Effector CD4-positive, alpha-beta T cell (primary cell): Measurements from ENCODE around the gene EDEM1.
"Not testable (repeated sequence)": the region's sequence is repeated elsewhere in the genome, so short reads cannot be mapped to it uniquely, and the experiment has no call there.

Experiments
- DNase-seq: peaks from one replicate; pipeline ENCODE4 v3.0.0-alpha.2; 2020
- total RNA-seq: gene quantifications from one replicate; lab custom pipeline; 2026; lab: John Stamatoyannopoulos, UW

Gene EDEM1
- total RNA-seq = 274 reads per million, percentile 95 among the genes with 10 or more reads in this experiment

DNA sequence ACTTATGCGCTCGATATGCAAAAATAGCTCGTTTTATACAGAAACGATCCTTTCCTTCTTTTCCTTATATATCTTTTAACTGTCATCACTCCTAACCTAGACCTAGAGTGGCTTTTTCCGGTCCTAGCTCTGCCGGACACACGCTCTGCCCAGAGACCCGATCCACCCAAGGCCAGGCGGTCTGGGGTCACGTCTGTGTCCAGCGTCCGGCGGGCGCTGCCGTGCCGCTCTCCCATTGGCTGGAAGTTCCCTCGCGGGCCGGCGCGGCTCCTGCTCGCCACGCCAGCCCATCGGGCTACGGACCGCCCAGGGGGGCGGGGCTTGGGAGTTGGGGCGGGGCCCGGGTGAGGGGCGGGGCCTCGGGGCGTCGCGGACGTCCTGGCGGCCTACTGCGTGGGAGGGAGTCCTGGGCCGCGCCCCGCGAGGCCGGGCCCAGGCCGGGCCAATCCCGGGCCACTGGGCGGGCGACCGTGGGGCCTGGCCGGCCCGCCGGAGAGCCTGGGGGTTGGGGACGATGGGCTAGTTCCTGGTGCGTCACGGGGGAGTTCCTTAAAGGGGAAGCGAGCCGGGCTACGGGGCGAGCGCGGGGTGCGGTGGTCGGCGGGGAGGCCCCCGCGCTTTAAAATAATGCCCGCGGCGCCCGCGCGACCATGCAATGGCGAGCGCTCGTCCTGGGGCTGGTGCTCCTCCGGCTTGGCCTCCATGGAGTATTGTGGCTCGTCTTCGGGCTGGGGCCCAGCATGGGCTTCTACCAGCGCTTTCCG, at the start of gene EDEM1:
Gene EDEM1 (plus strand): TSS at position 552 of the 764 bp plus-strand sequence. CDS start 99 bp downstream, at position 651.
- DNase-seq = peak; percentile 82

- no peak for DNase-seq
Observed at GRCh38 chr3:5138214-5138981, 49.1 kb upstream of the EDEM1 start.

- DNase-seq = no peak
Observed at GRCh38 chr3:5140230-5140621, 47.3 kb upstream of the EDEM1 start.

GRCh38 chr3:5140839-5141238, 46.7 kb upstream of the EDEM1 start:
- DNase-seq = no peak

DNA sequence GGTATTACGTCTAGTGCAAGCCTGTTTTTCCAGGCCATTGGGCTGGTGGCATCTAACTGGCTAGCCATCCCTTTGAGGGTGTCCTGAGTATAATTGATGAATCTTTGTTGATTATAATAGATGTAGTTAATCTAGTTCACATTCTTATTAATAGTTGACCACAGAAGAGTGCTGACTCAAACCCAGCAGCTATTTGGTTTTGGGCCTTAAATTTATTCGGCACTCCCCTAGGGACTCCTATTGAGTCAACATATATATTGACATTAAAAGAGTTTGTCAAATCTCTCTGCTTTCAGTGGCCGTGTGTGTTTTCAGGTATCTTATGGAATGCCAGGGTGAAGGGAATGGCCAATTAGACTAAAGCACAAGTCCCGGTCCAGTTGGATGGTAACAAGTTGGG, 45.7 kb upstream of the EDEM1 start:
- no peak for DNase-seq

GRCh38 chr3:5143464-5143863, 44.0 kb upstream of the EDEM1 start:
- DNase-seq = no peak

GRCh38 chr3:5144316-5144994, 43.1 kb upstream of the EDEM1 start:
- no peak for DNase-seq

- no peak for DNase-seq
Observed at GRCh38 chr3:5145120-5145519, 42.4 kb upstream of the EDEM1 start.

- not testable (repeated sequence) for DNase-seq
Observed at GRCh38 chr3:5147152-5147551, 40.4 kb upstream of the EDEM1 start.

GRCh38 chr3:5149306-5149880, 38.1 kb upstream of the EDEM1 start:
- no peak for DNase-seq

DNA sequence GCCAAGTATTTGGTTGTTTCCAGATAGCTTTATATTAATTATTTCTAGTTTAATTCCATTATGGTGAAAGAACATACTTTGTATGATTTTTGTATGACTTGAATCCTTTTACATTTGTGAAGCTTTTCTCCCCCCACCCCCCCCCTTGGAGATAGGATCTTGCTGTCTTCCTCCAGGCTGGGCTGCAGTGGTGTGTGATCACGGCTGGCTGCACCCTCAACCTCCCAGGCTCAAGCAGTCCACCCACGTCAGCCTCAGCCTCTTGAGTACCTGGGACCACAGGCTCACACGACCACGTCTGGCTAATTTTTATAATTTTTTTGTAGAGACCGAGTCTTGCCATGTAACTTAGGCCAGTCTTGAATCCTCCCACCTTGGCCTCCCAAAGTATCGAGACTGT, 35.9 kb upstream of the EDEM1 start:
- DNase-seq = no peak

DNA sequence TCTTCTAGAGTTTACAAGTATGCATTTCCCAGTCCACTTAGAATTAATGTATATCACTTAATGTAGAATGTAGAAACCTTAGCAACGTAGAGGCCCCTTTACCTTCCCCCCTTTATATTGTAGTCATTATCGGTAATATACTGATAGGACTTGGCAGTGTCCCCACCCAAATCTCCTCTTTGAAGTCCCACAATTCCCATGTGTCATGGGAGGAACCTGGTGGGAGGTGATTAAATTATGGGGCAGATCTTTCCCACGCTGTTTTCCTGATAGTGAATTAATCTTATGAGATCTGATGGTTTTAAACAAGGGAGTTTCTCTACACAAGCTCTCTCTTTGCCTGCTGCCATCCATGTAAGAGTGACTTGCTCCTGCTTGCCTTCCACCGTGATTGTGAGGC, 34.4 kb upstream of the EDEM1 start:
- no peak for DNase-seq

DNA sequence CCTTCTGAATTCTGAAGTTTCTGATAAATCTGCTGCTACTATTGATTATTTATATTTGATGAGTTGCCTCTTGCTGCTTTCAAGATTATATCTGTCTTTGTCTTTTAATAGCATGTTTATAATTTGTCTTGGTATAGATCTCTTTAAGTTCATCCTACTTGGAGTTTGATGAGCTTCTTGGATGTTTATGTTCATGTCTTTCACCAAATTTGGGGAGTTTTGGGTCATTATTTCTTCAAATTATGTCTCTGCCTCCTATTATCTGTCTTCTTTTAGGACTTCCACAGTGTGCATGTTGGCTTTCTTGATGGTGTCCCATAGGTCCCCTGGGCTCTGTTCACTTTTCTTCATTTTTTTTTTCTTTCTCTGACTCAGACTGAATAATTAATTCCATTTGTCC, 32.3 kb upstream of the EDEM1 start:
- DNase-seq = no peak

GRCh38 chr3:5160321-5160720, 27.2 kb upstream of the EDEM1 start:
- no peak for DNase-seq

- DNase-seq = no peak
Observed at GRCh38 chr3:5160940-5161858, 26.3 kb upstream of the EDEM1 start.

DNA sequence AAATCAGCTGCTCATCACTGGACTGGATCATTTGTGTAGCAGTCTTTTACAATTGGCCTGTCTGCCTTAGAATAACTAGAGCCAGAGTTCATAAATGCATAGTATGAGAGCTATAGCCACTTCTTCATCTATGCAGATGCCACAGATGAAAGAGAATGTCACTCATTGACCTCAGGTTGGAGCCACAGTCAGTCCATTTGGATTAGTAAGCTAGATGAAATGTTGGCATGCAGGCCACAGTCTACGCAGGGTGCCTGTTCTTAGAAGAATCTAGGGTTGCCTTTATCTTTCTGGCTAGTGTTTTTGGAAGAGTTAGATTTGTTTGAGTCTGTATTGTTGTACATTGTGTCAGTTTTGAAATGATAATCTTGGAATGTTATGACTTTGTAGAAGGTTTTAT, 25.4 kb upstream of the EDEM1 start:
- DNase-seq = no peak

DNA sequence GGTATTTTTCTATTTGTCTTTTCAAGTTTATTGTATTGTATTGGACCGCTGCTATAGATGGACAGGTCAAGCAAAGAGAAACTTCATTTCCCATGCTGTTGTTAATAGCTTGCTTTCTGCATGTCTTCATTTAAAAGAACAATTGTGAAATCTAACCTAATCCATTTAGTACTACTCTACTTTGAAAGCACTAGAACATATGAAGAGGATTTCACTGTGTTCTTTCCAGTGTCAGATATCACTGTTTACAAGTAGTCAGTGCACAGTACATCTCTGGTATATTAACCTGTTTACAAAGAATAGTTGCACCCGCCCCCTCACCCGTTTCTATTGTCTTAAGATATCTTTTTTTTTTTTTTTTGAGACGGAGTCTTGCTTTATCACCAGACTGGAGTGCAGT, 21.8 kb upstream of the EDEM1 start:
- DNase-seq = no peak

- no peak for DNase-seq
Observed at GRCh38 chr3:5166846-5167245, 20.7 kb upstream of the EDEM1 start.

GRCh38 chr3:5168110-5168509, 19.4 kb upstream of the EDEM1 start:
- no peak for DNase-seq

DNA sequence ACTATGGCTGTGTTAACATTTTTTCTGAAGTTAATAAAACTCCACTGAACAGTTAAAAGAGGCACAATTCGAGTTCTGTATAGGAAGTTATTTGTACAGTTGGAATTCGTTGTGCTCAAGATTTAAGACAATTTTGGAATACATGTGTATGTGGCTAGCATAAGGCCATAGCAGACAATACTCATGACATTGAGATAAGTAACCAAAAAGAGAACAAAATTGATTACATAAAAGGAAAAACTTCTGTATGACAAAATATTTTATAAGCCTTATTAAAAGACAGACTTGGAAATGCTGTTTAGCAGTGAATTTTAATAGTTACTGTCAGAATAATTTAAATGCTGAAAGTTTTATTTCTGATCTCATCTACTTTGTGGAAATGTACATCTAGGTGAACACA, 17.7 kb upstream of the EDEM1 start:
- no peak for DNase-seq

DNA sequence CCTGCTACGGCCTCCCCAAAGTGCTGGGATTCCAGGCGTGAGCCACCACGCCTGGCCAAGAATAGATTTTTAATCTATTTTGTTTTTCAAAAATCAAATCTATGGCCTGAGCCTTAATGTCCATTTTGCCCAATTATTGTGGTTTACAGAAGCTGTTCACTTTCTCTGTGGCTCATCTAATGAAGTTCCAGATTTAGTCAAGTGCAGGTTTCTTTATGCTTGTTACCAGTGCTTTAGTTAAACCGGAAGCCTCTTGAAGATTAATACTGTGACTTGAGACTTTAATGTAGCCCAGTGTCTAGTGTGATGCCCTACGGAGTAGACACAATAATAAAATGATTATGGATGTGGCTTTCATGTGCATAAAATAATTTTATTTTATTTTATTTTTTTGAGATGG, 16.5 kb upstream of the EDEM1 start:
- DNase-seq = no peak

- no peak for DNase-seq
Observed at GRCh38 chr3:5172018-5172417, 15.5 kb upstream of the EDEM1 start.
